T follicular helper cell (primary cell): ENCODE data around the gene AMHR2.

Experiments used
- DNase-seq: peaks from one replicate; pipeline ENCODE4 v3.0.0-alpha.2; 2020; ENCODE audit warnings: low read depth

Gene AMHR2

DNA sequence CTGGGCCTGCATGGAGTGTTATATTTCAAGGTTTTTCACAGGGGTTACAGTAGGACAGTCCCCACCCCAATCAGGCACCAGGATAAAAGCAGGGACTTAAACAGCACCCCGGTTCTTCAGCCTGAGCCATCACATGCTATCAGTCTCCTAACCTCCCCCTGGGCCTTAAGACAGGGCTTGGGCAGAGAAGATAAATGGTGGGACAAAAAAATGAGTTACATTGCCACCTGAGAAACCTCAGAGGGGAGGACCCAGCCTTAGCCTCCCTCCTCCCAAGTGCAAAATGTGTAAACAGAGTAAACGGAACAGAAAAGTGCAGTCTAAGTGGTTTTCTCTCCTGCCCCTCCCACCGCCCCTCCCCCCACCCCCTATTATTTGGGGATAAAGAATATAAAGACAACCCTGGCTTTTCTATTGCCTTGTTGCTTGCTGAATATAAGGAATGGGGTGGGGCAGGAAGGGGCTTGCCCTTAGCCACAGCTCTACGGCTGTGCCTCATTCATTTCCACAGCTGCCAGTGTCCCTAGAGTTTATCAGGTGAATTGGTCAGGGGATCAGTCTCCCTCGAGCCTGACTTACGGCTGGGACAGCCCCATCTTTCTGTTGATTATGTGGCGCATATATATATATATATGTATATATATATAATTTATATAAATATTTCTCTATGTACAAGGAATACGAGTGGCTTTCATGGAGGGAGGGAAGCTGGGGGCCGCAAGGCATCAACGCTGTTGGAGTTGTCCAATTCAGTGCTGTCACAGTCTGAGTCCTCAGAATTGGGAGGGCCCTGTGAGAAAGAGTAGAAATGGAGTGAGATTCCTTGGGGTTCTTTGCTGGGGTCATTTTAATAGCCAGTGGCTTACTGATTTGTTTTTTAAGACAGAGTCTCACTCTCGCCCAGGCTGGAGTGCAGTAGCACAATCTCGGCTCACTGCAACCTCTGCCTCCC is 57.1 kb downstream of the AMHR2 start:
- no peak for DNase-seq
